Colon (tissue), 2 donors: ENCODE data around the gene SPX.

Source experiments
- FAIRE-seq: peaks from 2 replicates; lab custom pipeline; 2012; peaks lifted over from hg19 to GRCh38; lab: Jason Lieb, UNC
- donor health status: control.
- donor health status: control.

SPX gene

DNA sequence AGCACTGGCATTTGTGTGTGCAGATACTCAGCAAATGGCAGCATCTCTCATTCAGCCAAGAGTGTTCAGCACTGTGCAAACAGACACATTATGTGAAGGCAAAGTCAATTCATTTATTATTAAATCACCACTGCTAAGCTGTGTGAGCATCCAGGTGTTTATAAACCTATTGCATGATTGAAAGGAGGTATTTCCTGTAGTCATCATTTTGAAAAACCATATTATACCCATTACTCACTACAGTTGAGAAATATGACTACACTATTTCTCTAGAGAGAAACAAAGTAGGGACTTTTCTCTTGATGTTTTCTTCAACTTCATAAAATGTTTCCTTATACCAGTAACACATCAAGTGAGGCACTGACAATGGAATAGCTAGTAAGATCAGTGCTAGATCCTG lies 13.7 kb downstream of the SPX start:
- no peak for FAIRE-seq

DNA sequence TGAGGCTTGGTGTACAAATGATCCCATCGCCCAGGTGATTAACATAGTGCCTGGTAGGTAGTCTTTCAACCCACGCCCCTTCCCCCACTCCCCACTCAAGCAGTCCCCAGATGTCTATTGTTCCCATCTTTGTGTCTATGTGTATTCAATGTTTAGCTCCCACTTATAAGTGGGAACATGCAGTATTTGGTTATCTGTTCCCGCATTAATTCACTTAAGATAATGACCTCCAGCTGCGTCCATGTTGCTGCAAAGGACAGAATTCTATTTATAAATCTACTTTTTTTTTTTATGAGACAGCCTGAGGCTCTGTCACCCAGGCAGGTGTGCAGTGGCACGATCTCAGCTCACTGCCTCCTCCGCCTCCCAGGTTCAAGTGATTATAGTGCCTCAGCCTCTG lies 15.7 kb downstream of the SPX start:
- no peak for FAIRE-seq

DNA sequence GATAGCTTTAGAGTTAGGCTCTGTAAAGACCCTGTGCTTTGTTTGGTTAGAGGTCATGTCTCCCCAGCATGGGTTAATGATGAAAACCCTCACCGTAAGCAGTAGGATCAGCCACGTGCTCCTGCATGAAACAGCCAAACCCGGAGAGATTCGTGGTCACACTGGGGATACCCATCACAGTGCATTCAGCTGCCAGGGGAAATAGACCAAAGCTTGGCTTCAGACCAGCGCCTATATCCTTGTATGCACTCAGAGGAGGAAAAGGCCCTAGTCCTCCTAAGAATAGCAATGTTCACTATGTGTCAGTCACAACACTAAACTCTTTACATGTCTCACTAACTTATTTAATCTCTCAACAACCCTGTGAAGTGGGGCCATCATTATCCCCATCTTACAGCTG lies 16.3 kb downstream of the SPX start:
- no peak for FAIRE-seq

DNA sequence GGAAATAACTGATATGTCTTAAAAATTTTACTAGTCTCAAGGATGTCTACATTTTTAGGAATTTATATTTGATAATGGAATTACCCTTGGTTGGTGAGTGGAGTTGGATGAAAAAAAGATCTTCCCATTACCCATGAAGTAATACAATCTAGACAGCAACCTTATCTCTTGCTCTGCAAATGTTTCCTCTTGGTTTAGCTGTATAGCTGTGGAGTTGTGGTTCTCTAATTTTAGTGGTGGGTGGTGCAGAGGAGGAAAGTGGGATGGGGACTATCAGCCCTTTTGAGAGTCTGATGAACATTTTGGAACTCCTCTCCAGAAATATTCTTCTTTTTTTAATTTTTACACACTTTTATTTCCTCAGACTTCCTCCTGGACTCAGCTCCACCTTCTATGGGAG lies 17.1 kb downstream of the SPX start:
- FAIRE-seq, result no peak

- FAIRE-seq, result no peak
Measured at GRCh38 chr12:21545557-21545956, 19.5 kb downstream of the SPX start.

DNA sequence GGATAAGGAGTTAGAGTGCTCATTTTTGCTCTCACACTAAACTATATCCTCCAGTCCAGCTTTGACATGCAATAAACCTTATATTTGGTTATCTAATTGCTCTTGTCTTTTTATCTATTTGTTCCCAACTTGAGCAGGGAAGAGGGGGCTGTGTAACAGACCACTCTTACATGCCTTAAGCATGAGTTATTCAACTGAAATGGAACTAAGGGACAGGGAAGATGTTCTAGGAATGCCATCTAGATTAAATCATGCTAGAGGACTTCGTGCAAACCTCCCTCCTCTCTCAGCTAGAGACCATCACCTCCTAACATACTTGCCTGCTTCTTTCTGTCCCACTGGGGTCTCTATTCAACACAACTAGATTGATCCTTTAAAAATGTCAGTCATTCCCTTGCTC lies 20.6 kb downstream of the SPX start:
- no peak for FAIRE-seq

GRCh38 chr12:21547437-21547836 lies 21.3 kb downstream of the SPX start:
- FAIRE-seq, result no peak

DNA sequence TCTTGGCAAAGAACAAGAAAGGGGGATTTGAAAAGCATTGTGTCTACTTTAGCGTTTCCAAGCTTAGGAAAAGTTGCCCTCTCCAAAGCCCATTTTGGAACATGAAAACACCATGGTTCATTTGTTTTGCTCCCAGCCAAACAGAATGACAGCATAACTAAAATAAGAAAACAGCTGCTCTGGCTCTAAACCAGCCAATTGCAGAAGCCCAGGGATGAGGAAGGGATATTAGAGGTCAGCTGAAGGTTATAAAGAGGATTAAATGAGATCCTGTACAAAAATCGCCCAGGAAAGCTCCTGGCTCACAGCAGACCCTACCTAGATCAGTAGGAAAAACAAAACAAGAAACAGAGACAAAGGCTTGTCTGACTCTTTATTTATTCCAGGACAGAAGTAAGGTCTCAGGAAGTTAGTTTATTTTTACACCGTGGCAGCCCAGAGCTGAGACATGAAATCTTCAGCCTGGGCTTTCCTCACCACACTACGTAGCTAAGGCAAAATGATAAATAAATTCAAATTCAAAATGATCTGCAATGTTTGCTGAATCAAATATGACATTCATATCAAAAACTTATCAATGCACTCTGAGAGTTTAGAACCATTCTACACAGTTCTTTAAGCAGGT lies 25.9 kb downstream of the SPX start:
- FAIRE-seq, result no peak

DNA sequence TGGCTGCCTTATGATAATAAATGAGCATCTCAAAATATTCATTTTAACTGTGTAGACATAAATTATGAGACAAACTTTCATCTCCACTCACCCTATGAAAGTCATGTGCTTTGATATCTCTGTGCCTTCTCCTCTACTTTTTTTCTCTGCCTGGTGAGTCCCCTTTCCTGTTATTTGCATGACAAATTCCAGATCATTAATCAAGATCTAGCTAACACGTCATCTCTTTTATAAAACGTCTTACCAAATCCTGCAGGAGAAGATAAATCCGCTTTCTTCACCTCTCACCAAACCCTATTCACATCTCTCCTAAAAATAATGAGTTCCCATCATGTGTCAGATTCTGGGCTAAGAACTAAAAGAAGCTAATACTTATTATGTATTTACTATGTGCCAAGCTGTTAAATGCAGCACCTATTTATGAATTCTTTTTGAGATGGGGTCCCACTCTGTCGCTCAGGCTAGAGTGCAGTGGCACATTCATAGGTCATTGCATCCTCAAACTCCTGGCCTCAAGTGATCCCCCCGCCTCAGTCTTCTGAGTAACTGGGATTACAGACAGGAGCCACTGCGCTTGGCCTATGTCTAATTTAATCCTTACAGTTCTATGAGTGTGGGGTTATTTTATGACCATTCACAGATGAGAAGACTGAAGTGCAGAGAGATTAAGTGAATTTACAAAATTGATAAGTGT lies 26.7 kb downstream of the SPX start:
- no peak for FAIRE-seq

GRCh38 chr12:21553329-21553675 lies 27.2 kb downstream of the SPX start:
- FAIRE-seq, result no peak

GRCh38 chr12:21558100-21558679 lies 32.1 kb downstream of the SPX start:
- FAIRE-seq, result no peak

DNA sequence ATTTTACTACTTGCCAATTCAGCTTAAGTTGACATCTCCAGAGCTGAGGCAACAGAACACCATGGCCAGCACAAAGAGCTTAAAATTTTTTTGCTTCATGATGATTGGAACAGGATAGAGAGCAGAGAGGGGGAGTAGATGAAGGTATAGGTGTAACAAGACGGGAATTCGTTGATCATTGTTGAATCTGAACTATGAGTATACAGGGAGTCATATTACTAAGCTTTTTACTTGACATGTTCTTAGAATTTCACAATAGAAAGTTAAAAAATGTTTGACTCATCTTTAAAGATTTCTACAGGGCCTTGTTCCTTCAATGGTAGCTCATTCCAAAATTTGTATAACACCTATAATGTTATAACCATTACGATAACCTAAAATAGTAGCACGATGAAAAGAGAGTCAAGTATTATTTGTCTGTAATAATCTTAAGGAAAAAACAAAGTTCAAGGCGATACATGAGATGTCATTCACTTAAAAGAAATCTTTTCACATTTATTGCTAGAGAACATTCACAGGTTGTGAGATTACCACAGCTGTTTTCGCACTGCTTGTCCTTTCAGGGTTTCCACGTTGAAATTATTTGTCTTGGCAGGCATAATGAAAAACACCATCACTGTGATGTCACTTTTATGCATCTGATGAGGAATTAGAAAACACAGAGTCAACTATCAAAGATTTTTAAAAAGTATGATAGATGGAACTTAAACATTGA lies 33.9 kb downstream of the SPX start:
- FAIRE-seq, result no peak

DNA sequence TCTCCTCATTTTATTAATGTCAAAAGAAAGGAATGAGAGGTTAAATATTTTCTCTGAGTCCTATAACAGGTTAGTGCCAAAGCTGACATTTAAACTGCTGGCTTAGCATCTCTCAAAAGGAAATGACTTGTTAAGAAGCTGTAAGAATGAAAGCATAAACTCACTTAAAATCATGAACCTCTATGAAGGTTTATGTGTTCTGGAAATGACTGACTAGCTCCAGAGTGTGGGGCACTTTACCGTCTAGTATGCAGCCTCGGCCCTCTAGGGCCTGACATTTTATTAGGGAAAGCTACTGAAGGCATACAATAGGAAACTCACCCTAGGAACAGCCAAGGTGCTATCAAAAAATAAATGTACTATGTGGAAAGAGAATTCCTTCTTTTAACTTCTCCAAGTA lies 35.1 kb downstream of the SPX start:
- FAIRE-seq, result no peak

GRCh38 chr12:21562859-21563258 lies 36.8 kb downstream of the SPX start:
- FAIRE-seq, result no peak

DNA sequence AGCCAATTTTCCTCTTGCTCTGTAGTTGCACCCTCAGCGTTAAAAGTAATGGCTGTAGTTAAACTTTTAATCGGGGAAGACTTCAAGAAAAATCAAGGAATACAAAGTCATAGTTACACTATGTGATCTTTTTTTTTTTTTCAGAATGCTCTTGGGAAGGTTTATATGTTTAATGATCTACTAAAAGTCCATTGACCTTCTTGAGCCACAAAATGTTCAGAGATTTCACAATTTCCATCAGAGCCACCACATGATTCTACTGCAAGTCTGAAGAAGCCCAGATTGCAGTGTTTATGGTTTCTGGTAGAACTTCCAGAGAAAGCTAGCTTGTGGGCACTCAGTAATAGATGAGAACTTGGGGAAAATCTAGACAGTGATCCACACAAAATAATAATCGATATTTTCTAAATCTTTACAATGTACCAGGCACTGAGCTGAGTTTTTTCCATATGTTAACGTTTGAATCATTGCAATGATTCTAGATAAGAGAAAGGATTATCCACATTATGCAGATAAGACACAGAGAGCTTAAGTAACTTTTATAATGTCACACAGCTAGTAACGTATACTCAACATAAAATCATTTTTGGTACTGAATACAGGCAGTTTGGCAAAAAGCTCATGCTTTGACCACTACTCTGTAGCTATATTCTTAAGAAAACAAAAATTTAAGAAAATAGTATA lies 40.3 kb downstream of the SPX start:
- FAIRE-seq, result no peak

GRCh38 chr12:21566907-21567394 lies 40.9 kb downstream of the SPX start:
- FAIRE-seq, result no peak

DNA sequence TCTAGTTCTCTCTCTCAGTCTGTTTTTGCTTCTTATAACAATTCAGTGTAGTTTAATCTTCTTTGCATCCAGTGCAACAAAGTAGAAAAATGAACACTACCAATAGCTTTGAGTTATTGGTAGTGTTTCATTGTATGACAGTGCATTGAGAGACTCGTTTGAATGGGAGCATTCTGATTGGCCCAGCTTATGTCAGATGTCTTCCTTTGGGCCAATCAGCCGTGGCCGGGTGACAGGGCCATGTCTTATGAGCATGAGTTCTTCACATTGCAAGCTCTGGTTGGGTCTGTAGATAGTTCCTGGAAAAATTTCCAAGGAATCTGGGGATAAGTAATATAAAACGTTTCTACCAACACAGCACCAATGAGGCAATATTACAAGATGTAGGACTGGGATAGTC lies 42.0 kb downstream of the SPX start:
- no peak for FAIRE-seq

GRCh38 chr12:21571046-21571445 lies 45.0 kb downstream of the SPX start:
- no peak for FAIRE-seq

DNA sequence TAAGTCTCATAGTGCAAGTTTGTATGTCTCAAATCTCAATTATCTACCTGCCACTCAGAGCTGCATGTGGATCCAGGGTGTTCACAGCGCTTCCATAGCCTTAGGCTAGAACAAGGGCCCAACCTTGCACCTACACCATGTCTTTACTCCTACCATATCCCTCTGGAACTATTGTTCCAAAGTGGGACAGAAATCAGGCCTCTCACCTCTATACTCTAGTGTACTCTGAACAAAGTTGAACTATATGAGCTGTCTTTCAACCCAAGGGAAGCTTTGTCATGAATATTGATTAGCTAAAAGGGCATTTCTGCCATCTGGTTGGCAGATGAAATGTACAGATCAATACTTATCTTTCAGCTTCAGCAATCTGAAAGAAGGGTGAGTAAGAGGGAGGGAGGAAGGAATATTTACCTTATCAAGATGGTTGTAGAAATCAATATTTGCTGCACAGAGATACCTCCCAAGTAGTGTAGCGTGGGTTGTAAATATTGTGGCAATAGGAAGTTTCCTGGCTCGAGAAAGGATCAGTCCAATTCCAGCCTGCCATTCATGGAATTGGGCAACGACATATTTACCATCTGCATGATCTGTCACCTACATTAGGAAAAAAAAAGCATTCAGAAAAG lies 47.8 kb downstream of the SPX start:
- no peak for FAIRE-seq

DNA sequence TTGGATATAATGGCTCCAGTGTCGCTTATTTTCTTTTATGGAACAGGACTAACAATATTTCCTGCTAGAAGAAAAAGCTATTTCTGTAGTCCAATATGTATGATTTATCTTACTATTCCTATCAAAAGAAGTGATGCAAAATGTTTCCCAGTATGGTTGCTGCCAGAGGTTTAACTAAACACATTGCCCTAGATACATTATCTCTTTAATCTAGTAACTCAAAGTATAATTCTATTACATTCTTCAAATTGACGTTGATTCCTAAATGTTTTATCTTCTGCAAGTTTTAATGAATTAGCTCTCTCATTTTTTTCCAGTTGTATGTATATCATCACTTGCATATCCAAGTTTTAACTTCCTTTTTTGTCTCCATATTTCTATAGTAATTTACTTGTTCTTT lies 50.3 kb downstream of the SPX start:
- no peak for FAIRE-seq

- no peak for FAIRE-seq
Measured at GRCh38 chr12:21577516-21577915, 51.4 kb downstream of the SPX start.
